Karpas-422 (cell line): ENCODE measurements around the gene SEMA4F. TPM values are rescaled to one million over a fixed set of nuclear protein-coding genes. Genes with fewer than 3 reads are reported as not detected.
"Not testable (repeated sequence)": the region's sequence is repeated elsewhere in the genome, so short reads cannot be mapped to it uniquely, and the experiment has no call there.

Experiments used
- DNase-seq: peaks from one replicate; pipeline ENCODE4 v3.0.0-alpha.2; 2015
- H2AFZ ChIP-seq: fragments of 200-600 bp; sonication (generic); 2 replicates; pipeline ENCODE4 v1.6.1; 2014; ENCODE audit warnings: antibody characterized with exemption, low read length, mixed read lengths
- H3K27ac ChIP-seq: fragments of 200-600 bp; sonication (generic); 2 replicates; pipeline ENCODE4 v1.5.1; 2014; ENCODE audit warnings: mild to moderate bottlenecking, low read length, moderate library complexity
- H3K27me3 ChIP-seq: fragments of 200-600 bp; sonication (generic); 2 replicates; pipeline ENCODE4 v1.6.1; 2014; ENCODE audit warnings: low read length, mixed read lengths
- H3K36me3 ChIP-seq: fragments of 200-600 bp; sonication (generic); 2 replicates; pipeline ENCODE4 v1.6.1; 2014; ENCODE audit warnings: low read length, mixed read lengths; ENCODE audit not compliant: insufficient read depth
- H3K4me1 ChIP-seq: fragments of 200-600 bp; sonication (generic); 2 replicates; pipeline ENCODE4 v1.6.1; 2014; ENCODE audit warnings: mild to moderate bottlenecking, low read length, mixed read lengths
- H3K4me2 ChIP-seq: fragments of 200-600 bp; sonication (generic); 2 replicates; pipeline ENCODE4 v1.6.1; 2014; ENCODE audit warnings: low read length, low read depth, mild to moderate bottlenecking; ENCODE audit not compliant: poor library complexity, severe bottlenecking
- H3K4me3 ChIP-seq: fragments of 200-600 bp; sonication (generic); 2 replicates; pipeline ENCODE4 v1.5.1; 2014; ENCODE audit warnings: mild to moderate bottlenecking, antibody characterized with exemption, low read length, mixed read lengths
- H3K79me2 ChIP-seq: fragments of 200-600 bp; sonication (generic); 2 replicates; pipeline ENCODE4 v1.6.1; 2014; ENCODE audit warnings: mild to moderate bottlenecking, low read length, mixed read lengths
- H3K9ac ChIP-seq: fragments of 200-600 bp; sonication (generic); 2 replicates; pipeline ENCODE4 v1.6.0; 2014; ENCODE audit warnings: low read length
- H3K9me2 ChIP-seq: fragments of 200-600 bp; sonication (generic), shearing (Covaris generic); replicated peaks from 2 replicates; pipeline ENCODE4 v1.6.0; 2014; ENCODE audit warnings: mild to moderate bottlenecking, low read length, moderate library complexity; ENCODE audit not compliant: insufficient read depth
- H3K9me3 ChIP-seq: fragments of 300-700, 200-600 bp; sonication (generic); 2 replicates; pipeline ENCODE4 v1.6.1; 2014; ENCODE audit warnings: low read length, mixed read lengths
- H4K20me1 ChIP-seq: fragments of 200-600 bp; sonication (generic); 2 replicates; pipeline ENCODE4 v1.6.1; 2014; ENCODE audit warnings: mild to moderate bottlenecking, antibody characterized with exemption, low read length, low read depth; ENCODE audit not compliant: insufficient read depth
- total RNA-seq: library from RNA; depleted of rRNA; stranded (reverse); fragments of >200 nt; shearing (Covaris generic); gene quantifications from 2 replicates; pipeline ENCODE4 v1.2.3, GENCODE V29; 2014; ENCODE audit warnings: low replicate concordance

The SEMA4F gene
- total RNA-seq, 1 experiment from 2014 or later: 2.7 TPM

DNA sequence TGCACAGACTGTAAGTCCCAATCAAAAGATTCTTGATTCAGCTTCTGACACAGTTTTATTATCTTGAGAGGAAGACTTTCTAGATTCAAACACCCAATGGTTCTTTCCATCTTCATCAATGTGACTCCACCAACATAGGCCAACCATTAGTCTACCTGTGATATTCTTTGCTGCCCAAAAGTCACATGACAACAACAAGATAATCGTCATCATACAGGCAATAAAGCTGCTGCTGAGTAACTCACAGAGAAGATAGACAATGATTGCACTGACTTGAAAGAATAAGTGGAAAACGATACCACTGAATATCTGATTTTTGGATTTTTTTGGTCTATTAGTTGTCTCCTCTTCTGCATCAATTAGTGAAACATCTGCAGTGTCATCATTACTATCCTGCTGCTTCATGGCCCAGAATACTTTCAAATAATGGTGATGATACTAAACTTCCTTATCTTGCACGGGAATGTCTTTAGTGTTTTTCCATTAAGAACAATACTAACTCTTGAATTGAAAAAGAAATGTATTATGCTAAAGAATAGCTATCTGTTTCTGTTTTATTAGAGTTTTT is 25.4 kb upstream of the SEMA4F start:
- H3K4me3 ChIP-seq: no peak overlapping the region
- H3K27ac ChIP-seq: no peak overlapping the region
- no peak overlapping the region for H2AFZ ChIP-seq
- no peaks in the 10 kb centered on the region for H3K27me3 ChIP-seq
- H3K4me1 ChIP-seq: no peaks in the 10 kb centered on the region
- H3K9me2 ChIP-seq: no peaks in the 10 kb centered on the region
- no peaks in the 10 kb centered on the region for H3K9me3 ChIP-seq
- DNase-seq: no peak
- no peaks in the 10 kb centered on the region for H4K20me1 ChIP-seq
- no peaks in the 10 kb centered on the region for H3K36me3 ChIP-seq
- H3K4me2 ChIP-seq: no peak overlapping the region
- H3K9ac ChIP-seq: no peak overlapping the region
- no peaks in the 10 kb centered on the region for H3K79me2 ChIP-seq

DNA sequence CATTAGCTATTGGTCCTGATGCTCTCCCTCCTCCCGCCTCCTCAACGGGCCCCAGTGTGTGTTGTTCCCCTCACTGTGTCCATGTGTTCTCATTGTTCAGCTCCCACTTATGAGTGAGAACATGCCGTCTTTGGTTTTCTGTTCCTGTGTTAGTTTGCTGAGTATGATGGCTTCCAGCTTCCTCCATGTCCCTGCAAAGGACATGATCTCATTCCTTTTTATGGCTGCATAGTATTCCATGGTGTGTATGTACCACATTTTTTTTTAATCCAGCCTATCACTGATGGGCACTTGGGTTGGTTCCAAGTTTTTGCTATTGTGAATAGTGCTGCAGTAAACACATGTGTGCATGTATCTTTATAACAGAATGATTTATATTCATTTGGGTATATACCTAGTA is 23.6 kb upstream of the SEMA4F start:
- H3K9ac ChIP-seq, H3K36me3 ChIP-seq, H3K4me1 ChIP-seq, H3K27me3 ChIP-seq, H3K4me3 ChIP-seq, H3K9me3 ChIP-seq, H3K4me2 ChIP-seq, H2AFZ ChIP-seq, H3K27ac ChIP-seq, H3K79me2 ChIP-seq, H3K9me2 ChIP-seq, DNase-seq, H4K20me1 ChIP-seq: not testable (repeated sequence)

DNA sequence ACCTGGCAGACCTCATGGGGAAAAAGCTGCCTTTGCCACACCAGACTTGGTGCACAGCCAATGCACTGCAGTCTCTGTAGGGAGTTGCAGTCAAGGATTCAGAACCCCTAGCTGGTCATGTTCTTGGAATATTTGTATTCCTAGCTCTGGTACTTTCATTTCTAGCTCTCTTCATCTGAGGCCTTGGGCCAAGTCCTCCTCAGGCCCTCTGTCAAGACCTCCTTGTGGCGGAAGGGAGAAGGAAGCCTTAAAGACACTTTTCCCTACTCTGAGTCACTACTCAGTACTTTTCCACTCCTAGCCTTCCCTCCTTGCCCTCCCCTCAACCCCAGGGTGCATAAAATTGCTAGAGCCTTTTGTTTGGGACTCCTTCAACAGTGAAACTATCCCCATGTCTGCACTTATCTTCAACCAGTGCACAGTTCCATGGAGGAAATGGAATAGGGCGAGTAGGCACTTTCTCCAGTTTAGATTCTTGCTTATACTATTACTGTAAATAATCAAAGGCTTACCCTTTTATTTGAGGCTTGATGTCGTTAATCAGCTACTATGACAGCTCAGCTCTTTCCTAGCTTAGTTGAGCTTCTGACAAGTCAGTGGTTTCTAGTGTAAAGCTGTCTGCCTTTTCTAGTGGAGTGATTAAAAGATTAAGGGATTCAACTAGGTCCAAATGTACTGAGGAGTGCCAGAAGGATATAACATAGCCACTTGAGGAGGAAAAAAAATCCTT is 21.7 kb upstream of the SEMA4F start:
- Histone ChIP-seq H3K9me3 (no peaks in the 10 kb centered on the region), H3K79me2 (no peaks in the 10 kb centered on the region), H3K36me3 (no peaks in the 10 kb centered on the region), H3K4me2 (no peak overlapping the region), H2AFZ (no peak overlapping the region), H3K9ac (no peak overlapping the region), H3K27me3 (no peaks in the 10 kb centered on the region; the same call in 1 of the 2 replicates), H3K9me2 (no peaks in the 10 kb centered on the region), H4K20me1 (no peaks in the 10 kb centered on the region), H3K27ac (no peak overlapping the region), H3K4me3 (no peak overlapping the region), H3K4me1 (no peaks in the 10 kb centered on the region)
- no peak for DNase-seq

GRCh38 chr2:74632939-74633312 is 21.1 kb upstream of the SEMA4F start:
- Histone ChIP-seq H3K27me3 (no peaks in the 10 kb centered on the region; the same call in 1 of the 2 replicates), H2AFZ (no peak overlapping the region), H3K79me2 (no peaks in the 10 kb centered on the region), H3K36me3 (no peaks in the 10 kb centered on the region), H3K9me3 (no peaks in the 10 kb centered on the region), H3K27ac (no peak overlapping the region), H4K20me1 (no peaks in the 10 kb centered on the region), H3K4me2 (no peak overlapping the region), H3K9me2 (no peaks in the 10 kb centered on the region), H3K9ac (no peak overlapping the region), H3K4me1 (no peaks in the 10 kb centered on the region), H3K4me3 (no peak overlapping the region)
- no peak for DNase-seq

- H3K4me2 ChIP-seq: no peak overlapping the region
Observed at GRCh38 chr2:74639550-74639949, 14.5 kb upstream of the SEMA4F start.

GRCh38 chr2:74645344-74645743 is 8.7 kb upstream of the SEMA4F start:
- 0 out of 2 replicates have a peak, but pooled peaks cover 3% of the 10 kb centered on the region for H3K27me3 ChIP-seq
- no peak overlapping the region for H2AFZ ChIP-seq
- H3K4me2 ChIP-seq: no peak overlapping the region

More at GRCh38 chr2:74639550-74639949, 14.5 kb upstream of the SEMA4F start:
- no peak overlapping the region for H3K27ac ChIP-seq
- peaks cover 3% of the 10 kb centered on the region; the same call in 1 of the 2 replicates for H3K27me3 ChIP-seq
- DNase-seq: no peak
- H3K4me3 ChIP-seq: no peak overlapping the region
- H3K9ac ChIP-seq: no peak overlapping the region
- H4K20me1 ChIP-seq: no peaks in the 10 kb centered on the region
- no peaks in the 10 kb centered on the region for H3K4me1 ChIP-seq
- H3K9me3 ChIP-seq: no peaks in the 10 kb centered on the region
- H3K79me2 ChIP-seq: no peaks in the 10 kb centered on the region
- no peak overlapping the region for H2AFZ ChIP-seq
- no peaks in the 10 kb centered on the region for H3K36me3 ChIP-seq
- H3K9me2 ChIP-seq: no peaks in the 10 kb centered on the region

DNA sequence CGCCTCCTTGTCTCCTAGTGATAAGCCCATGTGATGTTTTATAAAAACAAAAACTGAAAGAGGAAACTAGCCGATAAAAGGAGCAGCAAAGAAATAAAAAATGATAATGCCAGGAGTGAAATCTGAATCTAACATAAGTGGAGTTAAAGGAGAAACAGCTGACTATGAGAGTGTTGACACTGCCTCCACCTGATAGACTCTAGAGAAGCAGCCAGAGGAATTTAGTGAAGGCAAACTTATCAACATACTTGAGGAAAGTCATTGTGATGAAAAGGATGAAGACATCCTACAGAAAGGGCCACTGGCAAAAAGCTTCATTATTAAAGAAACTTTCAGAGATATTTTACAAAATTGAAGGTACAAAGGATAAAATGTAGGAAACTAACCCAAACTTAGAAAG is 7.8 kb upstream of the SEMA4F start:
- no peak overlapping the region for H3K4me2 ChIP-seq
- no peaks in the 10 kb centered on the region for H3K79me2 ChIP-seq
- H3K9me3 ChIP-seq: no peaks in the 10 kb centered on the region
- no peaks in the 10 kb centered on the region for H4K20me1 ChIP-seq
- H2AFZ ChIP-seq: no peak overlapping the region
- no peak overlapping the region for H3K4me3 ChIP-seq
- 0 out of 2 replicates have a peak, but pooled peaks cover 3% of the 10 kb centered on the region for H3K27me3 ChIP-seq
- no peak for DNase-seq
- H3K36me3 ChIP-seq: no peaks in the 10 kb centered on the region
- no peaks in the 10 kb centered on the region for H3K9me2 ChIP-seq
- H3K27ac ChIP-seq: no peak overlapping the region
- H3K9ac ChIP-seq: no peak overlapping the region
- H3K4me1 ChIP-seq: peaks cover 5% of the 10 kb centered on the region

More at GRCh38 chr2:74645344-74645743, 8.7 kb upstream of the SEMA4F start:
- no peak overlapping the region for H3K4me3 ChIP-seq
- H3K79me2 ChIP-seq: no peaks in the 10 kb centered on the region
- no peaks in the 10 kb centered on the region for H4K20me1 ChIP-seq
- no peaks in the 10 kb centered on the region for H3K9me3 ChIP-seq
- H3K9ac ChIP-seq: no peak overlapping the region
- DNase-seq: no peak
- peaks cover 5% of the 10 kb centered on the region for H3K4me1 ChIP-seq
- H3K36me3 ChIP-seq: no peaks in the 10 kb centered on the region
- H3K9me2 ChIP-seq: no peaks in the 10 kb centered on the region
- no peak overlapping the region for H3K27ac ChIP-seq

DNA sequence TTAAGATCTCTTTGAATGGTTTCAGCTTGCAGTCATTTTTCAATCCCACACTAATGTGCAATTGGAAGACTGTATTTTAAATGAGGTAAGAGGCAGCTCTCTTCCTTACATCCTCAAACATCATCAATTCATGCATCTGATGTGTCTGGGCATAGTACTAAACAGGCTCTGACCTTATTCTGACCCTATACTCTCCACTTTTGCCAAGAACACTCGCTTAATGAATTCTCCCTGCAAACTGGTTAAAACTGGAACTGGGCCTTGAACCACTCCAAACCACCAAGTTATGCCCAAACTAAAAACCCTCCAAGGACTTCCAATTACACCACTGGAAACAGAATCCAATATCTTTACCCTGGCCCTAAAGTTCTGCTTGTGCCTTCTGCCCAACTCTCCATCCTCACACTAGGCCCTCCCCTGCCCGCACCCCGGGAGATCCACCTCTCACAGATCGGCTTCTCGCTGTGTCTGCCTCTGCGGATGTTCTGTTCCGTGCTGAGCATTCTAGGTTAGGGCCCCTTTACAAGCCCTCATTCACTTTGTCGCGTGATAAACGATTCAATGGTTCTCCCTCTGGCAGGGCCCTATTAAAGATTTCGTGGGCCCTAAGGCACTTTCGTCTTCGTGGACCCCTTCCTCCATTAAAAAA is 7.1 kb upstream of the SEMA4F start:
- H3K4me2 ChIP-seq: no peak overlapping the region
- H3K79me2 ChIP-seq: no peaks in the 10 kb centered on the region
- H3K27ac ChIP-seq: no peak overlapping the region
- no peak overlapping the region for H3K4me3 ChIP-seq
- peaks cover 5% of the 10 kb centered on the region for H3K4me1 ChIP-seq
- no peak for DNase-seq
- H4K20me1 ChIP-seq: no peaks in the 10 kb centered on the region
- no peak overlapping the region for H3K9ac ChIP-seq
- no peaks in the 10 kb centered on the region for H3K9me2 ChIP-seq
- no peak overlapping the region for H2AFZ ChIP-seq
- H3K27me3 ChIP-seq: 0 out of 2 replicates have a peak, but pooled peaks cover 3% of the 10 kb centered on the region
- H3K36me3 ChIP-seq: no peaks in the 10 kb centered on the region
- H3K9me3 ChIP-seq: no peaks in the 10 kb centered on the region
